ENCODE measurements around the gene LDB2. TPM values are rescaled to one million over a fixed set of nuclear protein-coding genes. Genes with fewer than 3 reads are reported as not detected.

The LDB2 gene
- polyA plus RNA-seq, 3 donors, result not detected

DNA sequence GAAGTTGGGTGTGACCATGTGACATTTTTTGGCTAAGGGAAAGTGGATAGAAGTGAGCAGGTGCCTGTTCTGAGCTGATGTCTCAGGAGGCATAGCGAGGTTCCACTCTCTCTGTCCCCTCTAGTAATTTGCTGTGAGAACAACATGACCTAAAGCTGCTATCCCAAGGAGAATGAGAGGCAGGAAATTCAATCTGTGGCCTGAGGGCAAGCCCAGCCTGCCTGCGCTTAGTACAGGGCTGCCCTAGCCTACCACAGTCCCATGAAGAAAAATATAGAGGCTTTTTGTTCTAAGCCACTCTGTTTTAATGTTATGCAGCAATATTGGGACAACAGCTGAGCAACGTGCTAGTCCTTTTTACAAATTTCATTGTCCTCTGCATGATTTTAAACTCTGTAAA is 193.1 kb downstream of the LDB2 start:
- H3K4me3 ChIP-seq (replicated peaks in 1 of 3; ENCODE audit: low read depth in 2 of 3, low read length in 3 of 3), result no peak overlapping the region
- H3K4me1 ChIP-seq (ENCODE audit: control insufficient read depth in 1 of 2, insufficient read depth in 2 of 2, low read length in 2 of 2), result no peaks in the 10 kb centered on the region
- no peak overlapping the region for H3K27ac Mint-ChIP-seq
- H3K9me3 Mint-ChIP-seq, result peaks cover 0 to 2% (median 0%) of the 10 kb centered on the region in 7 donors
- H4K20me1 ChIP-seq (ENCODE audit: insufficient read depth, low read length), result no peaks in the 10 kb centered on the region
- no peak overlapping the region for H3K27ac ChIP-seq (ENCODE audit: low read depth in 1 of 2, low read length in 2 of 2)
- H3K27me3 Mint-ChIP-seq (ENCODE audit: low read depth in 3 of 3), result peaks cover 1 to 2% (median 2%) of the 10 kb centered on the region in 3 donors
- H2AFZ ChIP-seq (ENCODE audit: insufficient read depth, low read depth, low read length, poor library complexity, severe bottlenecking), result no peak overlapping the region
- H3K79me2 ChIP-seq (ENCODE audit: insufficient read depth, low read length), result no peaks in the 10 kb centered on the region
- DNase-seq, result no peak
- no peak overlapping the region for H3K4me2 ChIP-seq (replicated peaks; ENCODE audit: extremely low read depth, low read length, poor library complexity, severe bottlenecking)
- no peak overlapping the region for H3K4me3 Mint-ChIP-seq
- H3K4me1 Mint-ChIP-seq, result no peaks in the 10 kb centered on the region
- no peaks in the 10 kb centered on the region for H3K27me3 ChIP-seq (ENCODE audit: control insufficient read depth in 2 of 2, insufficient read depth in 2 of 2, low read length in 2 of 2)
- WGBS (ENCODE audit: insufficient coverage), result 100% methylated on average over 1 of the region's 3 CpGs
- no peaks in the 10 kb centered on the region for H3K36me3 Mint-ChIP-seq
- intact Hi-C loops (cut with micrococcal nuclease), result no loop called here
- H3K9me3 ChIP-seq (replicated peaks in 1 of 2; ENCODE audit: control insufficient read depth in 1 of 2, insufficient read depth in 1 of 2, low read length in 2 of 2), result no peaks in the 10 kb centered on the region
- TF ChIP-seq CTCF (IDR thresholded peaks at IDR 0.05), result no peak
- H3K9ac ChIP-seq (ENCODE audit: insufficient read depth, low read length, poor library complexity, severe bottlenecking), result no peak overlapping the region
- H3K36me3 ChIP-seq (replicated peaks in 1 of 2; ENCODE audit: control insufficient read depth in 1 of 2, insufficient read depth in 2 of 2, low read length in 2 of 2), result no peaks in the 10 kb centered on the region

- Histone ChIP-seq H3K27me3 (ENCODE audit: control insufficient read depth in 2 of 2, insufficient read depth in 2 of 2, low read length in 2 of 2) (no peaks in the 10 kb centered on the region), H2AFZ (ENCODE audit: insufficient read depth, low read depth, low read length, poor library complexity, severe bottlenecking) (no peak overlapping the region), H3K9ac (ENCODE audit: insufficient read depth, low read length, poor library complexity, severe bottlenecking) (no peak overlapping the region), H3K4me3 (replicated peaks in 1 of 3; ENCODE audit: low read depth in 2 of 3, low read length in 3 of 3) (no peak overlapping the region), H3K4me2 (replicated peaks; ENCODE audit: extremely low read depth, low read length, poor library complexity, severe bottlenecking) (no peak overlapping the region), H3K9me3 (replicated peaks in 1 of 2; ENCODE audit: control insufficient read depth in 1 of 2, insufficient read depth in 1 of 2, low read length in 2 of 2) (no peaks in the 10 kb centered on the region), H3K36me3 (replicated peaks in 1 of 2; ENCODE audit: control insufficient read depth in 1 of 2, insufficient read depth in 2 of 2, low read length in 2 of 2) (no peaks in the 10 kb centered on the region), H3K79me2 (ENCODE audit: insufficient read depth, low read length) (no peaks in the 10 kb centered on the region), H3K4me1 (ENCODE audit: control insufficient read depth in 1 of 2, insufficient read depth in 2 of 2, low read length in 2 of 2) (no peaks in the 10 kb centered on the region), H3K27ac (ENCODE audit: low read depth in 1 of 2, low read length in 2 of 2) (no peak overlapping the region), H4K20me1 (ENCODE audit: insufficient read depth, low read length) (no peaks in the 10 kb centered on the region)
- TF ChIP-seq CTCF (IDR thresholded peaks at IDR 0.05), result no peak
- WGBS (ENCODE audit: insufficient coverage), result no CpG with 5 or more reads among the region's 2 CpGs
- DNase-seq, result no peak
- Mint-ChIP-seq H3K36me3 (no peaks in the 10 kb centered on the region), H3K4me1 (no peaks in the 10 kb centered on the region), H3K4me3 (no peak overlapping the region), H3K9me3 (peaks cover 0 to 2% (median 0%) of the 10 kb centered on the region in 7 donors), H3K27ac (no peak overlapping the region), H3K27me3 (ENCODE audit: low read depth in 3 of 3) (peaks cover 1 to 2% (median 2%) of the 10 kb centered on the region in 3 donors)
- intact Hi-C loops (cut with micrococcal nuclease), result no loop called here
Observed at GRCh38 chr4:16704489-16704888, 194.0 kb downstream of the LDB2 start.

Measured in CD14-positive monocyte (primary cell).